NCI-H2196 (cell line): Measurements from ENCODE around the gene REEP1.
"Not testable (repeated sequence)": the region's sequence is repeated elsewhere in the genome, so short reads cannot be mapped to it uniquely, and the experiment has no call there.

Experiments
- DNase-seq: peaks from one replicate; lab custom pipeline; 2025; ENCODE audit not compliant: unreplicated experiment; lab: John Stamatoyannopoulos, UW

The REEP1 gene

GRCh38 chr2:86245222-86245621 is 92.2 kb downstream of the REEP1 start:
- not testable (repeated sequence) for DNase-seq

DNA sequence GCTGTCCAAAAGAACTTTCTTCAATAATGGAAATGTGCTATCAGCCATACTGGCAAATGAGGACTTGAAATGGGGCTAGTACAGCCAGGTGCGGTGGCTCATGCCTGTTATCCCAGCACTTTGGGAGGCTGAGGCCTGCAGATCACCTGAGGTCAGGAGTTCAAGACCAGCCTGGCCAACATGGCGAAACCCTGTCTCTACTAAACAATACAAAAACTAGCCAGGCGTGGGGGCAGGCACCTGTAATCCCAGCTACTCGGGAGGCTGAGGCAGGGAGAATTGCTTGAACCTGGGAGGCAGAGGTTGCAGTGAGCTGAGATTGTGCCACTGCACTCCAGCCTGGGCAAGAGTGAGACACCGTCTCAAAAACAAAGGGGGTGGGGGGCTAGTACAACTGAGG is 92.6 kb downstream of the REEP1 start:
- not testable (repeated sequence) for DNase-seq

DNA sequence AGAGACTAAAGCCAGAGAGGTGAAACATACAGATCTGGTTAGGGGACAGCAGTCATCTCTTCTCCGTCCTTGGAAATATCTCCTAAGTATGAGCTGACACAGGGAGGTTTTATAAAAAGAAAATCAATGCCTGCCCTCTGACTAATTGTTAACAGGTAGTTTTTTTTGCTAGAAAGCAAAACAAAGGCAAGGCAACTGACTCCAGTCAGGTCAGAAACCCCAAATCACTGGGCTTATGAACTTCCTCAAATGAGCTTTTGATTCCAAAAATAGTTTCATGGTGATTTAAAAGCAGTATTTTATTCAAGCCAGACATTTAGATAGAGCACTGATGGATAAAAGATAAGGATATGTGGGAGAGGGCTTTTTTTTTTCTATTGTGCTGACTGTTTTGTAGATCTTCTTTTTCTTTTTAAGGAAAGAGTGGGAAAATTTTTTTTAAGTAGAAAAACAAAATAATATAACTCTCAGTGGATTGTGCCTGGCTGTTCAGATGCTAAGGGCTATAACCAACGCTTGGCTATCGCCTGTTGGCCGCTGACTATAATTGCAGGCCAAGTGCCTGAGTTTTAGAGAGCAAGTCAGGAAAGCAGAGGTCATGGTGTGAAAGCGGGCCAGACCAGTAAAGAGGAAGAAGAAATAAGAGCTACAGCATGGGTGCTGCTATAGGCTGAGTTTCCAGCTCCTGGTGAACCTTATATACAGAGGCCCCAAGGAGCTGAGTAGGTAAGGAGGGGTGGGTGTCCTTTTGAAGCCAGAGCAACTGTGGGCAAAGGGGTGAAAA is 93.3 kb downstream of the REEP1 start:
- DNase-seq = no peak

- no peak for DNase-seq
Observed at GRCh38 chr2:86243272-86243671, 94.2 kb downstream of the REEP1 start.

GRCh38 chr2:86241611-86242010 is 95.8 kb downstream of the REEP1 start:
- no peak for DNase-seq

GRCh38 chr2:86240251-86240650 is 97.2 kb downstream of the REEP1 start:
- DNase-seq = no peak

DNA sequence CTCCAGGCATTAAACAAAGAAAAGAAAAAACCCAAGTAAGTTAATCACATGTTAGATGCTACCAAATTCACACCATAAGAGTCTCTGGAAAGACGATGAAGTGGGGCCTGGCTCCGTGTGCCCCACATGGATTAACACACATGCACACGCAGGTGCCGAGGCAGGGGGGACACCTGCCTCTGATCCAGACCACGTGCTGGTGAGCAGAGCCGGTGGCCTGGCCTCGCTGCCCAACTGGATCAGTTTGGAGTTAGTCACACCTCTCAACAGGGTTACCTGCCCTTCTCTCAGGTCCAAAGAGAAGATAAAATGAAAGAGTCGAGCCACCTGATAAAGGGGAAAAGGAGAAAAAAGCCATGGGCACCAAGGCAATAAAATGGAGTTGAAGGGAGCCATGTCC is 97.7 kb downstream of the REEP1 start:
- DNase-seq = no peak

DNA sequence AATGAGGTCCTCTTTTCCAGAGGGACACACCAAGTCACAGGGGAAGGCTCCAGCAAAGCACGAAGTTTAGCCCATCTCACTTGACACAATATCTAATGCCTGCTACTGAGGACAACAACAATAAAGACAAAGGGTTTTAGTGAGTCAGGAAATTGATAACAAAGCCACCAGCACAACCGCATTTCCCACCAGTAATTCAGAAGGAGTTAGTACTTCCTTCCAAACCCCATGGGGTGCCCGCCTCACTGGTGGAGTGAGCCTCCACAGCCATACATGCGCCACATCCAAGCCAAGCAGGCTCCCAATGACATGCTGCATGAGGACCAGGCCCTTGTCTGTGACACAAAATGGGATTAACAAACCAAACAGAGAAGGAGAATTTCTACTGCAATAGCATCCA is 98.1 kb downstream of the REEP1 start:
- no peak for DNase-seq

DNA sequence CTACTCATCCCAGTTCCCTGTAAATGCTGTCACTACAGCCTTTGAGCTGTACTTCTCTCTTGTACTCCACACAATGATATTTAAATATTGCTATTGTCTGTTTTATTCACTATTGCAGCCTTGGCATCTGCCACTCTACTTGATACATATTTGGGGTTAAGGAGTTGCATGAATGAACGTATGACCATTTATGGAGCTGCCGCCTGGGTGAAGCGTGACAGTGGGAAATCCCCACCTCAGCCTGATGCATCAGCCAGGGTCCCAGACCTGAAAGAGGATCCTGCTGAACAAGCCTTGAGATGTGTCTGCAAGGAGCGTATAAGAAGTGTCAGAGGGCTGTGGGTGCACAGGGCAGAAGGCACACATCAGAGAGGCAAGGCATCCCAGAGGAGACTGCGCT is 99.1 kb downstream of the REEP1 start:
- DNase-seq = no peak

- no peak for DNase-seq
Observed at GRCh38 chr2:86237172-86237571, 100.3 kb downstream of the REEP1 start.

DNA sequence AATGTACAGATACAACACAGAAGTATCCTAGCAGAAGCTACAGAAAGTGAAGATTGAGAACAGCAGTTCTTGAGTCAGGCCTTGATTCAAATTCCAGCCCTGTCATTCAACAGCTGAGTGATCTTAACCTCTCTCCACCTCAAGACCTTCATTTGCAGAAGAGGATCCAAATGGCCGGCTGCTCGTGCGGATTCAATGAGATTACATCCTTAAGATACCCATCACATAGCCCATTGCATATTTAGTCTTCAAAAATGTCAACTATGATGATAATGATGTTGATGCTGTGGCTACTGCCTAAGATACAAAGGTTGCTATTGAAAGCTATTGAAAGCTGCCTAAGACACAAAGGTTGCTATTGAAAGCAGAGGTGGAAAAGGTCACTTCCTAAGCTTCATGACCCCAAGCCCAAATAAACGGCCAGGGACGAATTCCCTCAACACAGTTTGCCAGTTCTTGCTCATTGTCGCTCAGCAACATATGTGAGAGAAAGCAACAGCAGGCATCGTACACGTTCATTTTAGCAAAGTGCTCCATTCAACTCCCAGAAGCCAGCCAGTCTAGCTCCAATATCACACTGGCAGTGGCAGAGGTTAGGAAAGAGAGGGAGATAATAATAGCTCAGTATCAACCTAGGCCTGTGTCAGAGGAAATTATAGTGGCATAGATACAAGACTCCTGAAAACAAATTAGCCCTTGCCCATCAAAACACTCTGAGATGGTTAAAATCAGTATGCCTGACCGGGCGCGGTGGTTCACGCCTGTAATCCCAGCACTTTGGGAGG is 102.0 kb downstream of the REEP1 start:
- DNase-seq = no peak

DNA sequence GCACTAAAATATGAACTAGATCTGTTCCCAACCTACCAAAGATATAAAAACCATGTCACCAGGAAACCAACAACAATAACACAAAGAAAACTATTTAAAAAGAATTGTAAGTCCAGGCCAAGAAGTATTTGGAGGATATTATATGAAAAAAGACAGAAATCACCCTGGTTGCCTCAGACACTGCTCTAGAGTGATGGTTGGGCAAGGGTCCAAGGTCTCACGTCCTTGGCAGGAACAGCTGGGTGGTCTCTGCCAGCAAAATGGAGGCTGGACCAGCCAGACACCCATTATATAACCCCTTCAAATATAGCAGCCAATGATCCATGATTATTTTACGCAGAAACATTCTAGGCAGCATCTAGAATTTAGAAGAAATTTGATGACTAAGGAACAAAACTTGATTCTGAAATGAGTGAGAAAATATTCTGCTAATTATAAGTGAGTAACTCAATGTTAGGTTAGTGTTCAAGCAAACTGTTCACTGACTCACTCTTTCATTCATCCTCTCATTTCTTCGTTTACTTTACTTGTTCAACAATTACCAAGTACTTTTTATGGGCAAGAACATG is 102.8 kb downstream of the REEP1 start:
- DNase-seq = no peak

DNA sequence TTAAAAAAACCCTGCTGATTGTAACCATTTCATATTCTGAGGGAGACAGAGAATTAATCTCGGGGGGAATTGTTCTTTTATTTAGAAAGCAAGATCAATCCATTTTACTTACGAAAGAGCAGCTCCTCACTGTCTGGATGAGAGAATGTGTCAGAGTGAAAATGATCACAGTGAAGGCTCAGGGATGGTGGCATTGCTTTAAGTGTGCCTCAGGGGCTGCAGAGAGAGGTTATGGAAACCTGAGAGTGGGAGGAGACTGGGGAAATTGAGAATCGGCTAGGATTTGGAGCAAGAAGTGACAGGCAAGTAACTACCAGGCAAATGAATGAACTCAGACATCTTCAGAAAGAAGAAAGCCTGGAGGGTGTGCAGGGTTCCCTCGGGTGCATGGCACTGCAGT is 104.0 kb downstream of the REEP1 start:
- no peak for DNase-seq

- no peak for DNase-seq
Observed at GRCh38 chr2:86232910-86233309, 104.5 kb downstream of the REEP1 start.

DNA sequence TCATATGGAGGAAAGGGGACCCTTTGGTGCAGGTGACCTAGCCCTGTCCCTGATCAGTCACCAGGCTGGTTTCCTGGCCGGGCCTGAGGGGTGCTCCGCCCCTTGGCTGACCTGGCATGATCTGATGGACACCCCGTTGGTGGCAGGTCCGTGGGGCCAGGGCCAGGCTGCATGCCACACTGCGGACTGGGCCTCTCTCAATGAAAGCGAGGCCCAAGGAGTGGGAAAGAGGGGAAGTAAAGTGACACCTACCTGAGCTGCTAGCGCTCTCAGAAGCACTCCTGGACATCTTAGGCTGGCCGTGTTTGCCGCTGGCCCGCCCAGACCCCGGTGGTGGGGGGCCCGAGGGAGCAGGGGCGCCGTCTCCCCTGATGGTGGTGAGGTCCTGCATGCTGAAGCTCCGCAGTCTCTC is 105.0 kb downstream of the REEP1 start:
- no peak for DNase-seq

GRCh38 chr2:86231680-86232372 is 105.6 kb downstream of the REEP1 start:
- DNase-seq = no peak

GRCh38 chr2:86230961-86231360 is 106.5 kb downstream of the REEP1 start:
- no peak for DNase-seq

GRCh38 chr2:86229221-86229620 is 108.2 kb downstream of the REEP1 start:
- DNase-seq = no peak

DNA sequence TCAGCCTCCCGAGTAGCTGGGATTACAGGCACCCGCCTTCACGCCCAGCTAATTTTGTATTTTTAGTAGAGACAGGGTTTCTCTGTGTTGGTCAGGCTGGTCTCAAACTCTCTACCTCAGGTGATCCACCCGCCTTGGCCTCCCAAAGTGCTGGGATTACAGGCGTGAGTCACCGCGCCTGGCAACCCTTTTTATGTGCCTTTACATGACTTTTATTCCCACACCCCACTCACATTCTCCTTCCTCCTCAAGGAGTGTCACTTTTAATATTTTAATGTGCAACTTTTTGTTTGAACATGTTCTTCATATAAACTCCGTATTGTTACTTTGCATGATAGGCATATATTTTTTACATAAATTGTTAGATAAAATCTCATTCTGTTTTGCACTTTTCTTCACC is 108.9 kb downstream of the REEP1 start:
- DNase-seq = not testable (repeated sequence)

GRCh38 chr2:86227685-86228084 is 109.7 kb downstream of the REEP1 start:
- DNase-seq = no peak
